Astrocyte (in vitro differentiated cells and primary cell): ENCODE data around the gene PTPN3. TPM values are rescaled to one million over a fixed set of nuclear protein-coding genes. Genes with fewer than 3 reads are reported as not detected.
"Not testable (repeated sequence)": the region's sequence is repeated elsewhere in the genome, so short reads cannot be mapped to it uniquely, and the experiment has no call there.

Source experiments
- DNase-seq: peaks from one replicate; pipeline ENCODE4 v3.0.0-alpha.2; 2010; ENCODE audit warnings: low read depth
- FAIRE-seq: peaks from 2 replicates; lab custom pipeline; 2011; peaks lifted over from hg19 to GRCh38; lab: Jason Lieb, UNC
- H2AFZ ChIP-seq: 2 replicates; pipeline ENCODE4 v1.6.0; 2012; ENCODE audit warnings: low read depth, low read length, inconsistent platforms
- H3K27ac ChIP-seq: 2 replicates; pipeline ENCODE4 v1.5.1; 2011; ENCODE audit warnings: low read depth, low read length, inconsistent platforms
- H3K27me3 ChIP-seq: 2 replicates; pipeline ENCODE4 v1.6.0; 2011; ENCODE audit warnings: low read length, inconsistent platforms; ENCODE audit not compliant: insufficient read depth
- H3K36me3 ChIP-seq: 2 replicates; pipeline ENCODE4 v1.5.1; 2011; ENCODE audit warnings: low read length, inconsistent platforms; ENCODE audit not compliant: insufficient read depth
- H3K4me1 ChIP-seq: 2 replicates; pipeline ENCODE4 v1.5.1; 2011; ENCODE audit warnings: low read length, inconsistent platforms; ENCODE audit not compliant: insufficient read depth
- H3K4me2 ChIP-seq: 2 replicates; pipeline ENCODE4 v1.6.0; 2012; ENCODE audit warnings: low read length, inconsistent platforms
- H3K4me3 ChIP-seq: 2 replicates; pipeline ENCODE4 v1.5.1; 2011; ENCODE audit warnings: low read depth, mild to moderate bottlenecking, low read length, inconsistent platforms; ENCODE audit not compliant: insufficient read depth
- H3K79me2 ChIP-seq: 2 replicates; pipeline ENCODE4 v1.6.0; 2012; ENCODE audit warnings: mild to moderate bottlenecking, low read length, inconsistent platforms; ENCODE audit not compliant: insufficient read depth
- H3K9ac ChIP-seq: 2 replicates; pipeline ENCODE4 v1.6.0; 2012; ENCODE audit warnings: mild to moderate bottlenecking, low read length, inconsistent platforms
- H3K9me3 ChIP-seq: 2 replicates; pipeline ENCODE4 v1.5.1; 2012; ENCODE audit warnings: low read depth, mild to moderate bottlenecking, low read length, inconsistent platforms; ENCODE audit not compliant: insufficient read depth
- H4K20me1 ChIP-seq: 2 replicates; pipeline ENCODE4 v1.6.0; 2012; ENCODE audit warnings: low read length, inconsistent platforms; ENCODE audit not compliant: insufficient read depth
- H3K27ac Mint-ChIP-seq: one replicate; pipeline ENCODE4 v1.8.0; 2021; ENCODE audit warnings: mild to moderate bottlenecking, mixed read lengths; ENCODE audit not compliant: unreplicated experiment
- H3K27me3 Mint-ChIP-seq: one replicate; pipeline ENCODE4 v1.8.0; 2021; ENCODE audit warnings: low read depth, mixed read lengths; ENCODE audit not compliant: unreplicated experiment
- H3K36me3 Mint-ChIP-seq: one replicate; pipeline ENCODE4 v1.8.0; 2021; ENCODE audit warnings: low read depth, mixed read lengths; ENCODE audit not compliant: unreplicated experiment
- H3K4me1 Mint-ChIP-seq: one replicate; pipeline ENCODE4 v1.8.0; 2021; ENCODE audit warnings: low read depth, mixed read lengths; ENCODE audit not compliant: unreplicated experiment
- H3K4me3 Mint-ChIP-seq: one replicate; pipeline ENCODE4 v1.8.0; 2021; ENCODE audit warnings: mild to moderate bottlenecking, moderate library complexity, mixed read lengths; ENCODE audit not compliant: unreplicated experiment
- H3K9me3 Mint-ChIP-seq: one replicate; pipeline ENCODE4 v1.8.0; 2021; ENCODE audit warnings: mild to moderate bottlenecking, mixed read lengths; ENCODE audit not compliant: unreplicated experiment
- CTCF ChIP-seq: IDR thresholded peaks from 2 replicates; pipeline ENCODE4 v1.5.1; 2011; ENCODE audit warnings: low read depth, mild to moderate bottlenecking, inconsistent platforms, low read length, moderate library complexity; ENCODE audit not compliant: insufficient read depth
- EZH2 ChIP-seq: IDR thresholded peaks from 2 replicates; pipeline ENCODE4 v1.6.1; 2012; ENCODE audit warnings: mild to moderate bottlenecking, low read length, inconsistent platforms; ENCODE audit not compliant: insufficient read depth
- total RNA-seq: library from RNA; stranded (reverse); gene quantifications from 2 replicates; pipeline ENCODE4 v1.2.1, GENCODE V29; 2021

The PTPN3 gene
- total RNA-seq, 1 donor from 2014 or later = 1.1 TPM

DNA sequence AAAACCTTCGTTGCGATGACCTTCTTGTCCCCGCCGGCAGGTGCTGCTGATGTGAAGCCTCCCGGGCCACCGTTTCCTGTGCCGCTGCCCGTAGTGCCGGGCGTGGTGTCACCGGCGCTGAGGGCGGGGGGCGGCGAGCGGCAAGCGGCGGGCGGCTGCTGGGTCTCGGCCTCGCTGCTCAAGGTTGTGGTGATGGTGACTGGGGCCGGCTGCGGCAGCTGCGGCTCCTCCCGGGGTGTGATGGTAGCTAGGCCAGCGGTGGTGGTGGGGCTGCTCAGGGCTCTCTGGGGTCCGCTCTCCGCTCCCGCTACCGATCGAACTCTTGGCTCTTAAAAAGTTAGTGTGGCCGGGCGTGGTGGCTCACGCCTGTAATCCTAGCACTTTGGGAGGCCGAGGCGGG lies 36.0 kb upstream of the PTPN3 start:
- Histone ChIP-seq H3K27ac (no peak overlapping the region), H3K27me3 (peaks cover 32% of the 10 kb centered on the region), H3K36me3 (no peaks in the 10 kb centered on the region), H4K20me1 (no peaks in the 10 kb centered on the region), H3K9me3 (no peaks in the 10 kb centered on the region), H3K4me1 (no peaks in the 10 kb centered on the region), H2AFZ (no peak overlapping the region), H3K4me3 (no peak overlapping the region), H3K9ac (no peak overlapping the region), H3K79me2 (no peaks in the 10 kb centered on the region), H3K4me2 (no peak overlapping the region)
- DNase-seq (no peak), FAIRE-seq (no peak)
- no peak for TF ChIP-seq EZH2
- no peak for TF ChIP-seq CTCF
- Mint-ChIP-seq H3K36me3 (no peaks in the 10 kb centered on the region), H3K9me3 (no peaks in the 10 kb centered on the region), H3K27me3 (peaks cover 23% of the 10 kb centered on the region), H3K27ac (no peak overlapping the region), H3K4me1 (peaks cover 3% of the 10 kb centered on the region), H3K4me3 (no peak overlapping the region)

DNA sequence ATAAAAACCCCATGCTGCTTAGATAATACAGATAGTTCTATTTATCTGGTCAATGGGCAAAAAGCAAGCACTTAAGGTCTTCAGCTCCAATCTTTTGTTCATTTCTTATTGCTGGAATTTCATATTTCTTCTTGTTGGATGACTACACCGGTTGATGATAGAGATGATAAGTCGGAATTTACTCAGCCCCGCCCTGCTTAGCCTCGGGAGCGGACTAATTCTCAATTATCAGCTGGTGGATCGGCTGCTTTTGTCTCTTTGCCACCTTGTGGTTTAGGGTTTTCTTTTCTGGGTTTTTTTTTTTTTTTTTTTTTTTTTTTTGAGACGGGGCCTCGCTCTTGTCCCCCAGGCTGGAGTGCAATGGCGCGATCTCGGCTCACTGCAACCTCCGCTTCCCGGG lies 34.5 kb upstream of the PTPN3 start:
- not testable (repeated sequence) for H3K36me3 Mint-ChIP-seq, H3K4me1 Mint-ChIP-seq, H3K4me1 ChIP-seq, H3K9me3 Mint-ChIP-seq, DNase-seq, H3K36me3 ChIP-seq, H3K27ac Mint-ChIP-seq, FAIRE-seq, H2AFZ ChIP-seq, H3K4me3 ChIP-seq, H3K4me3 Mint-ChIP-seq, H3K9me3 ChIP-seq, H3K27ac ChIP-seq, H3K79me2 ChIP-seq, H3K9ac ChIP-seq, H4K20me1 ChIP-seq, H3K4me2 ChIP-seq
- H3K27me3 ChIP-seq = peaks cover 26% of the 10 kb centered on the region
- peaks cover 21% of the 10 kb centered on the region for H3K27me3 Mint-ChIP-seq

DNA sequence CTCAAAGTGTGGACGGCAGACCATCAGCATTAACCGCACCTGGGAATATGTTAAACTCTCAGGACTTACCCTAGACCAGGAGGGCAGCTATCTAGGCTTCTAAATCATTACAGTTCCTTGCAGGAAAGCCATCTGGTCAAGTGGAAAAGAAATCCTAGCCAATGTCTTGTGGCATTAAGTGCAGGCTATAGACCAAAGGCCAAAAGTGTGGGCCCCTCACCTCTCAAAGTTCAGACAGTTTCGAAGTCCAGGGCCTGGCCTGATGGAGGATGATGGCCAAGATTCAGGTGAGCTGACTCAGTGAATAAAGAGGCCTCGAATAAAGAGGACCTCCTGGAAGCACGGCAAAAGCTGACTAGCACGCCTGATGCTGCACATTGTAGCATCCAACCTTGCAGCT lies 24.0 kb upstream of the PTPN3 start:
- no peak overlapping the region for H3K4me3 ChIP-seq
- Mint-ChIP-seq H3K27ac (no peak overlapping the region), H3K4me3 (no peak overlapping the region), H3K27me3 (peaks cover 30% of the 10 kb centered on the region), H3K4me1 (peaks cover 2% of the 10 kb centered on the region), H3K36me3 (no peaks in the 10 kb centered on the region), H3K9me3 (no peaks in the 10 kb centered on the region)
- no peaks in the 10 kb centered on the region for H4K20me1 ChIP-seq
- H3K36me3 ChIP-seq = no peaks in the 10 kb centered on the region
- no peak overlapping the region for H3K9ac ChIP-seq
- no peak overlapping the region for H2AFZ ChIP-seq
- H3K4me2 ChIP-seq = no peak overlapping the region
- no peak for TF ChIP-seq CTCF
- TF ChIP-seq EZH2 = no peak
- H3K27ac ChIP-seq = no peak overlapping the region
- H3K27me3 ChIP-seq = peaks cover 12% of the 10 kb centered on the region
- H3K79me2 ChIP-seq = no peaks in the 10 kb centered on the region
- H3K9me3 ChIP-seq = no peaks in the 10 kb centered on the region
- H3K4me1 ChIP-seq = no peaks in the 10 kb centered on the region
- FAIRE-seq (no peak), DNase-seq (no peak)
